Neural progenitor cell (in vitro differentiated cells): ENCODE results near the gene YEATS2. TPM values are rescaled to one million over a fixed set of nuclear protein-coding genes. Genes with fewer than 3 reads are reported as not detected.
"Not testable (repeated sequence)": the region's sequence is repeated elsewhere in the genome, so short reads cannot be mapped to it uniquely, and the experiment has no call there.

Source experiments
- DNase-seq: peaks from one replicate; pipeline ENCODE4 v3.0.0-alpha.2; 2016; ENCODE audit warnings: low spot score
- H2AFZ ChIP-seq: fragments of 200-600 bp; sonication (generic); replicated peaks from 2 replicates; pipeline ENCODE4 v1.6.1; 2016; ENCODE audit warnings: antibody characterized with exemption
- H3F3A ChIP-seq: fragments of 200-600 bp; sonication (generic); 2 replicates; pipeline ENCODE4 v1.6.1; 2016; ENCODE audit warnings: antibody characterized with exemption, low read depth
- H3K27ac ChIP-seq: fragments of 200-600 bp; sonication (generic); 2 replicates; pipeline ENCODE4 v1.5.1; 2016; ENCODE audit warnings: mild to moderate bottlenecking
- H3K27me3 ChIP-seq: fragments of 200-600 bp; sonication (generic); 2 replicates; pipeline ENCODE4 v1.6.1; 2016; ENCODE audit warnings: mild to moderate bottlenecking, moderate library complexity
- H3K36me3 ChIP-seq: fragments of 200-600 bp; sonication (generic); 2 replicates; pipeline ENCODE4 v1.5.1; 2016
- H3K4me1 ChIP-seq: fragments of 200-600 bp; sonication (generic); 2 replicates; pipeline ENCODE4 v1.6.1; 2016; ENCODE audit warnings: mixed run types
- H3K4me2 ChIP-seq: fragments of 200-600 bp; sonication (generic); 2 replicates; pipeline ENCODE4 v1.6.1; 2016
- H3K4me3 ChIP-seq: fragments of 200-600 bp; sonication (generic); 2 replicates; pipeline ENCODE4 v1.5.1; 2016
- H3K79me2 ChIP-seq: fragments of 200-600 bp; sonication (generic); 2 replicates; pipeline ENCODE4 v1.6.1; 2016; ENCODE audit warnings: low read depth
- H3K9ac ChIP-seq: fragments of 200-600 bp; sonication (generic); 2 replicates; pipeline ENCODE4 v1.6.1; 2016
- H3K9me3 ChIP-seq: fragments of 200-600 bp; sonication (generic); 2 replicates; pipeline ENCODE4 v1.5.1; 2016; ENCODE audit warnings: low read depth
- H4K20me1 ChIP-seq: fragments of 200-600 bp; sonication (generic); 2 replicates; pipeline ENCODE4 v1.6.1; 2016; ENCODE audit warnings: low read depth
- H3K27ac Mint-ChIP-seq: 3 replicates; pipeline ENCODE4 v1.8.0; 2021; ENCODE audit warnings: mixed read lengths
- H3K27me3 Mint-ChIP-seq: 2 replicates; pipeline ENCODE4 v1.8.0; 2022; ENCODE audit warnings: low read depth, mild to moderate bottlenecking, inconsistent platforms, moderate library complexity, mixed read lengths; ENCODE audit not compliant: insufficient read depth
- H3K36me3 Mint-ChIP-seq: 3 replicates; pipeline ENCODE4 v1.8.0; 2021; ENCODE audit warnings: mixed read lengths
- H3K4me1 Mint-ChIP-seq: 3 replicates; pipeline ENCODE4 v1.8.0; 2021; ENCODE audit warnings: mixed read lengths
- H3K4me3 Mint-ChIP-seq: 3 replicates; pipeline ENCODE4 v1.8.0; 2021; ENCODE audit warnings: mild to moderate bottlenecking, moderate library complexity, mixed read lengths
- H3K9me3 Mint-ChIP-seq: 3 replicates; pipeline ENCODE4 v1.8.0; 2020; ENCODE audit warnings: mixed read lengths
- CTCF ChIP-seq: fragments of 200-600 bp; sonication (generic); IDR thresholded peaks from 2 replicates; pipeline ENCODE4 v1.5.1; 2017; ENCODE audit warnings: antibody characterized with exemption, mild to moderate bottlenecking
- EZH2 ChIP-seq: fragments of 200-600 bp; sonication (generic); IDR thresholded peaks from 2 replicates; pipeline ENCODE4 v1.6.1; 2017; ENCODE audit warnings: antibody characterized with exemption, mild to moderate bottlenecking, moderate library complexity
- EZH2phosphoT487 ChIP-seq: fragments of 200-600 bp; sonication (generic); IDR thresholded peaks from 2 replicates; pipeline ENCODE4 v1.6.1; 2017; ENCODE audit warnings: antibody characterized with exemption
- total RNA-seq: library from RNA; depleted of rRNA; stranded (reverse); fragments of >200 nt; gene quantifications from 2 replicates; pipeline ENCODE4 v1.2.3, GENCODE V29; 2015; ENCODE audit warnings: low replicate concordance

The YEATS2 gene
- total RNA-seq, 1 donor from 2014 or later: 72.1 TPM

DNA sequence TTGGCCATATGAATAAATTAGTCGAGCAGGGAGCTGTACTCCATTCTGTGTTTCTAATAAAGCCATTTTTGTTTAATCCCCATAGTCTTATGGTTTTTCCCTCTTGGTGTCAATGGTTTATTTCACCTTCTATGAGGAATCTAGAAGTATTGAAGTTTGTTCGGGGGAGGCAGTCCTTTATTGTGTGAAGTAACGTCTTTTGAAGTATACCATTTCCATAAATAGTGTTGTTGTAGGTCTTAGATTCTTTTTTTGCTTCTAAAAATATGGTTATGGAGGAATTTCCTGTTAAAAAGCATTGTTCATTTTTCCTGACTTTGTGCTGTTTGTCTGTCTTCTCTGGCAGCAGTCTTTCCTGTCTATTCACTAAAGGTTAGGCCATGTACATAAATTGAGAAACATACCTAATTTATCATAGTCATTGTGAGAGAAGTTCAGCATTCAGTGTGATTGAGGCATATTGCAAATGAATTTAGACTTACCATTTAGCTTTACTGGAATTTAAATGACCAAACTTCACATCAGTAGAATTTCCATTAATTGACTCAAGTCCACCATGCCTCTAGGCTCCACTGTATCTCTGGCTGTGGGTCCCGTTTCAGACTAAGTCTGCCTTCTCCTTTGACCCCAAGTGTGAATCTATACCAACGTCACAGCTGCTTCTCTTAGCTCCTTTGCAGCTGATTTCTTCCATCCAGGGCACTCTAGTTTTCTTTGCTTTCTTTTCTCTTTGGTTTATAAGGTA, 37.3 kb downstream of the YEATS2 start:
- H3K4me2 ChIP-seq: no peak overlapping the region
- H3K36me3 ChIP-seq: peaks cover 40% of the 10 kb centered on the region
- Mint-ChIP-seq H3K27me3 (no peaks in the 10 kb centered on the region), H3K36me3 (peaks cover 59% of the 10 kb centered on the region), H3K9me3 (peaks cover 4% of the 10 kb centered on the region), H3K4me1 (no peaks in the 10 kb centered on the region), H3K27ac (no peak overlapping the region), H3K4me3 (no peak overlapping the region)
- no peak for DNase-seq
- H3K27ac ChIP-seq: no peak overlapping the region
- no peak overlapping the region for H3K9ac ChIP-seq
- no peaks in the 10 kb centered on the region for H3F3A ChIP-seq
- no peak overlapping the region for H3K4me3 ChIP-seq
- H3K4me1 ChIP-seq: no peaks in the 10 kb centered on the region
- H4K20me1 ChIP-seq: no peaks in the 10 kb centered on the region
- H3K27me3 ChIP-seq: no peaks in the 10 kb centered on the region
- no peak overlapping the region for H2AFZ ChIP-seq
- TF ChIP-seq EZH2 (no peak), EZH2phosphoT487 (no peak), CTCF (no peak)
- H3K9me3 ChIP-seq: no peaks in the 10 kb centered on the region
- H3K79me2 ChIP-seq: peaks cover 6% of the 10 kb centered on the region

- no peaks in the 10 kb centered on the region for H3K4me1 Mint-ChIP-seq
- Histone ChIP-seq H4K20me1 (no peaks in the 10 kb centered on the region), H3K9me3 (no peaks in the 10 kb centered on the region), H2AFZ (no peak overlapping the region), H3K27ac (no peak overlapping the region), H3K4me2 (no peak overlapping the region), H3K4me3 (no peak overlapping the region), H3K36me3 (peaks cover 49% of the 10 kb centered on the region), H3K79me2 (peaks cover 4% of the 10 kb centered on the region), H3K4me1 (no peaks in the 10 kb centered on the region), H3K27me3 (no peaks in the 10 kb centered on the region), H3K9ac (no peak overlapping the region), H3F3A (no peaks in the 10 kb centered on the region)
- H3K4me3 Mint-ChIP-seq: no peak overlapping the region
- peaks cover 54% of the 10 kb centered on the region for H3K36me3 Mint-ChIP-seq
- TF ChIP-seq CTCF (no peak), EZH2 (no peak), EZH2phosphoT487 (no peak)
- H3K27ac Mint-ChIP-seq: no peak overlapping the region
- H3K9me3 Mint-ChIP-seq: peaks cover 8% of the 10 kb centered on the region
- DNase-seq: no peak
- no peaks in the 10 kb centered on the region for H3K27me3 Mint-ChIP-seq
Observed at GRCh38 chr3:183737116-183737515, 39.5 kb downstream of the YEATS2 start.

- peaks cover 45% of the 10 kb centered on the region for H3K36me3 ChIP-seq
- not testable (repeated sequence) for H3K27ac ChIP-seq, H4K20me1 ChIP-seq, H3K27me3 Mint-ChIP-seq, H3K9ac ChIP-seq, H3K4me1 ChIP-seq, H3K9me3 Mint-ChIP-seq, H3K79me2 ChIP-seq, H2AFZ ChIP-seq, H3K27ac Mint-ChIP-seq, H3K4me2 ChIP-seq, H3K4me3 ChIP-seq, H3F3A ChIP-seq, H3K9me3 ChIP-seq, H3K4me1 Mint-ChIP-seq, DNase-seq, H3K27me3 ChIP-seq, H3K4me3 Mint-ChIP-seq
- H3K36me3 Mint-ChIP-seq: peaks cover 47% of the 10 kb centered on the region
Observed at GRCh38 chr3:183740154-183740553, 42.6 kb downstream of the YEATS2 start.

DNA sequence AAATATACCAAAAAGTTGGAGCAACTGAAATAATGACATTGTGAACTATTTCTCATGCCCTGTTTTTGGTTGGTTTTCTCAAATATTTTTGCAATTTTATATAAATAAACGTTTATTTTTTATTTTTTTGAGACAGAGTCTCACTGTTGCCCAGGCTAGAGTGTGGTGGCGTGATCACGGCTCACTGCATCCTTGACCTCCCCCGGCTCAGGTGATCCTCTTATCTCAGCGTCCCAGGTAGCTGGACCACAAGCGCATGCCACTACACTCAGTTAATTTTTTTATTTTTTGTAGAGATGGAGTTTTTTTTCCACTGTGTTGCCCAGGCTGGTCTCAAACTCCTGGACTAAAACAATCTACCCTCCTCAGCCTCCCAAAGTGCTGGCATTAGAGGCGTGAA, 45.6 kb downstream of the YEATS2 start:
- Mint-ChIP-seq H3K27me3 (no peaks in the 10 kb centered on the region), H3K36me3 (peaks cover 28% of the 10 kb centered on the region), H3K4me1 (peaks cover 3% of the 10 kb centered on the region), H3K4me3 (no peak overlapping the region), H3K9me3 (peaks cover 5% of the 10 kb centered on the region), H3K27ac (no peak overlapping the region)
- DNase-seq: no peak
- no peaks in the 10 kb centered on the region for H3K9me3 ChIP-seq
- H3K36me3 ChIP-seq: peaks cover 30% of the 10 kb centered on the region
- no peak overlapping the region for H3K27ac ChIP-seq
- H3K4me1 ChIP-seq: no peaks in the 10 kb centered on the region
- H4K20me1 ChIP-seq: no peaks in the 10 kb centered on the region
- H3K79me2 ChIP-seq: peaks cover 4% of the 10 kb centered on the region
- H3K4me2 ChIP-seq: no peak overlapping the region
- H2AFZ ChIP-seq: no peak overlapping the region
- H3K27me3 ChIP-seq: no peaks in the 10 kb centered on the region
- TF ChIP-seq CTCF (no peak), EZH2 (no peak), EZH2phosphoT487 (no peak)
- H3K4me3 ChIP-seq: no peak overlapping the region
- no peak overlapping the region for H3K9ac ChIP-seq
- H3F3A ChIP-seq: peaks cover 12% of the 10 kb centered on the region
